Stimulated activated CD8-positive, alpha-beta memory T cell treated with anti-CD3 and anti-CD28 coated beads, Interleukin-7, amount 100 ng/mL, for 4 hours (primary cell): ENCODE results near the gene HRC.

Source experiments
- DNase-seq, 2 donors: peaks; one replicate each; pipeline ENCODE4 v3.0.0-alpha.2; 2020; ENCODE audit warnings: low read depth in 2 of 2

The HRC gene

DNA sequence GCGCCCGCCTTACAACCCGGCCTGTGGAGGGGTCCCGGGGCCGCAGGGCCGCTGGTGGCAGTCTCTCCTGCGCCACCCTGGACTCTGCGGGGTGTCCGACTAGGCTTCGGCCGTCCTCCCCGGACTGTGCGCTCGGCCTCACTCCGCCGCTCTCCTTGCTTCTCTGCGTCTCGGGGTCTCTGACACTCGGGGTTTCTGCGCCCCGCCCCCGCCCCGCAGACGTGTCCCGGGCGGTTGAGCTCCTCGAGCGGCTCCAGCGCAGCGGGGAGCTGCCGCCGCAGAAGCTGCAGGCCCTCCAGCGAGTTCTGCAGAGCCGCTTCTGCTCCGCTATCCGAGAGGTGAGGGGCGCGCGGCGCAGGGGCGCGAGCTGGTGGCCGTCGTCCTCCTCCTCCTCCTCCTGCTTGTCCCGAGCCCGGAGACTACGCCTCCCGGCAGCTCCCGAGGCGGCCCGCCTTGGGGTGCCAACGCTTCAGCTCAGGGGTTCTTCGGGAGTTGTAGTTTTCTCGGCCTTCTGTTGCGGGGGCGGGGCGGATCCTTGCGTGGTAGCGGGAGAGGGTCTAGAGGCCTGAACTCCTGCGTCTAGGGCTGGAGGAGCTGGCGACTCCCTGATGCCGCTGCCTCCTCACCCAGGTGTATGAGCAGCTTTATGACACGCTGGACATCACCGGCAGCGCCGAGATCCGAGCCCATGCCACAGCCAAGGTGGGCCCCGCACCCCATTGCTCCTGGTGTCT, 40.4 kb downstream of the HRC start:
- peak in 1 of 2 donors; percentile 34 for DNase-seq

DNA sequence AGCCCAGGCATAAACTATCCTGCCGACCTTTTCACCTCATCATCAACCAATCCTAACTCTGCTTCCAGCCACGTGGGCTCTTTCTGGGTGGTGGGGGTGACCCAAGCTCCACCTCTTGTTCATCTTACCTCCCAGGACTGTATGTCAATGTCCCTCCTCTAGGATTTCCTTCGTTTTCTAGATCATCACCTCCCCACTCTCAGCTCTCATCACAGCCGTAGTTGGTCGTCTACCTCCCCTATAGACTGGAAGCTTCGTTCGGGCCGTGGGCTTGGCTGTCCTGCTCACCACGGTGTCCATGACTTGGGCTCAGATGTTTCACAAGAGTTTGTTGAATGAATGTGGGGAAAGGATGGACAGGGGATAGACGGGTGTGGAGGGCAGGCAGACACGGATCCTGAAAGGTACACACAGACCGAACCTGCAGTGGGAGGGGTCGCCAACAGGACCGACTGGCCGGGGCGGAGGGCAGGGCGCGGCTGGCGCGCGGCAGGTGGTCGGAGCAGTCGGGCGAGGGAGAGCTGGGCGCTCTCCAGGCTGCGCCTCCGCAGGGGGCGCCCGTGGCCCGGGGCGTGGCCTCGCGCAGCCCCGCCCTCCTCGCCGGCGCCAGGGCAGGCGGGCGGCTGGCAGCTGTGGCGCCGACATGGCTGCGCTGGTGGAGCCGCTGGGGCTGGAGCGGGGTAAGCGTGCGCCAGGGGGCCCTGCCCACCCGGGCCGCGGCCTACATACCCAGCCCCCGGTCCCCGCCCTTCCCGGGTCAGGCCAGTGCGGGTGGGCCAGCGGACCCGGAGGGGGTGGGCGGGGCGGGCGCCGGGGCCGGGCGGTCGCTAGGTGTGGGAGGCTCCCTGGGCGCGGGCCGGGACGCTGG, 41.2 kb downstream of the HRC start, which contains the start of gene LIN7B:
Gene LIN7B (plus strand): TSS at position 609 of the 868 bp plus-strand sequence. CDS start 35 bp downstream, at position 644.
- peak in 1 of 2 donors; percentile 69 for DNase-seq

DNA sequence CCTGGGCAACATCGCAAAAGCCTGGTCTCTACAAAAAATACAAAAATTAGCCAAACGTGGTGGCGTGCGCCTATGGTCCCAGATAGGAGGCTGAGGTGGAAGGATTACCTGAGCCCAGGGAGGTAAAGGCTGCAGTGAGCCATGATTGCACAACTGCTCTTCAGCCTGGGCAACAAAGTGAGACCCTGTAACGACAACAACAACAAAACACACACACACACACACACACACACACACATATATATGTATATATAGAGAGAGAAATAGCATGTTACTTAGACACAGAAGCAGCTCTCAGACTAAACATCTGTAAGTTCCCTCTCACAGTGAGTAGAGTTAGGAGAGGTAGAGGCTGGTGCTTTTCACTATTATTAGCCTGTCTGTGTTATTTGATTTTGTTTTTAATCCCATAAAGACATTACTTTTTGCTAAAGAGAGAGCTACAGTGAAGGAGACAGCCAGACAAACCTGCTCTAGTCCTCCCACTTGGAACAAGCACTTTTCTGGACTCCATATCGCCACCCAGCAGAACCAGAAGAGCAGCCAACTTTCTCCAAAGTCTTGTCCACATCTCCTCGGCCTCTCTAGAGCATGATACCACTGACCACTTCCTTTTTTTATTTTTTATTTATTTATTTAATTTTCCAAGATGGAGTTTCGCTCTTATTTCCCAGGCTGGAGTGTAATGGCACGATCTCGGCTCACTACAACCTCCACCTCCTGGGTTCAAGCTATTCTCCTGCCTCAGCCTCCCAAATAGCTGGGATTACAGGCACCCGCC, 43.8 kb downstream of the HRC start:
- DNase-seq, result no peak

DNA sequence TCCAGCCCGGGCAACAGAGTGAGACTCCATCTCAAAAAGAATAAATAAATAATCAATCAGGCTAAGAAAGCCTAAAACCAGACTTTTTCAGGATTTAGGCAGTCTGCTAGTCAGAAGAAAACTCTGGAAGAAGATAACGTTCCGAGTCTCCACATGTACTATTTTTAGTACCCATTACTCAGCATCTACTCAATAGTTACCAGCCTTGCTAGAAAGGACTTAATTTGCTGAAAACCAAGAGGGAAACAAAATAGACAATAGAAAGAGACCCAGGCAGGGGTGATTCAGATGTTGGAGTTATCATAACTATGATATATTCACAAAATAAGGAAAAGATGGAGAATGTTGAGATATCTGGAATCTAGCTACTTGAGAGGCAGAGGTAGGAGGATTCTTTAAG, 44.6 kb downstream of the HRC start:
- no peak for DNase-seq

DNA sequence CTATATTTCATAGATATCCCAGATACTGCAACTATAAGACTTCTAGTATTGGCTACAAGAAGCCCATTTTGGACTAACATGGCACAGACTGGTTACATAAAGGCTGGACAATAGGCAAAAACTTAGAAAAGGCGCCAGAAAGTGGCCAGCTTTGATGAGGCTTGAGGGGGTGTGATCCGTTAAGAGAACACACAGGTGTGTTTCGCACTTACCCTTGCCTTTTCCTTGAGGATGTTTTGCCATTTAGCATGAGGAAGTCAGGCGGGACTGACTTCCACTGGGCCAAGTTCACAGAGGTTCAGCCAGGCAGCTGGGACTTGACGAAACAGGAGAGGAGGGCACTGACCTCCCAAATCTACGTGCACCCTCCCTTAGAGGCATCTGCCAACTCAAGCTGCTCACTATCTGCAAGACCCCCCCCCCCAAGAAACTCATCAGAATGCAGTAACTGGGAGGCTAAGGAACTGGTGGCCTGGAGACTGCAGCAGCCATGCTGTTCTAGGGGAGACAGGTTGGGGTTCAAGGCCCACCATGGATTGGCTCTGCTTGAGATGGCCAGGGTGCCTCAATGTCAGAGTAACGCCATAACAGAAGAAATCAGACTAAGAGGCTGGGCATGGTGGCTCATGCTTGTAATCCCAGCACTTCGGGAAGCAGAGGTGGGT, 45.5 kb downstream of the HRC start:
- no peak for DNase-seq

DNA sequence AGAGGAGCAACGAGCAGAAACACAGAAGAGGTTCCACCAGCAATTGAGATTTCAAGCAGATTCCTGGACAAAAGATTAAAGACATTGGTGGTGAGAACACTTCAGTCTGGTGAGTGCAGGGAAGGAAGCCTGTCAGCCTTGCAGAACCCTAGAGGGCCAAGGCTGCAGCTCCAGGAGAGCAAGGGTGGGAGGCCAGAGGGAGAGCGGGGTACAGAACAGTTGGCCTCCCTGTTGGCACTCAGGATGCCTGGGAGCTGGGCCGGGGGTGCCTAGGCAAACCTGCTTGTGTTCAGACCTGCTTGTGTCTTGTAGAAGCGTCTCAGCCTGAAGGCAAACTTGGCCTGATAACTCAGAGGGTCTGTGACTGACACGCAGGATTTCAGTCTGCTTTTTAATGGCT, 46.1 kb downstream of the HRC start:
- DNase-seq, result no peak

DNA sequence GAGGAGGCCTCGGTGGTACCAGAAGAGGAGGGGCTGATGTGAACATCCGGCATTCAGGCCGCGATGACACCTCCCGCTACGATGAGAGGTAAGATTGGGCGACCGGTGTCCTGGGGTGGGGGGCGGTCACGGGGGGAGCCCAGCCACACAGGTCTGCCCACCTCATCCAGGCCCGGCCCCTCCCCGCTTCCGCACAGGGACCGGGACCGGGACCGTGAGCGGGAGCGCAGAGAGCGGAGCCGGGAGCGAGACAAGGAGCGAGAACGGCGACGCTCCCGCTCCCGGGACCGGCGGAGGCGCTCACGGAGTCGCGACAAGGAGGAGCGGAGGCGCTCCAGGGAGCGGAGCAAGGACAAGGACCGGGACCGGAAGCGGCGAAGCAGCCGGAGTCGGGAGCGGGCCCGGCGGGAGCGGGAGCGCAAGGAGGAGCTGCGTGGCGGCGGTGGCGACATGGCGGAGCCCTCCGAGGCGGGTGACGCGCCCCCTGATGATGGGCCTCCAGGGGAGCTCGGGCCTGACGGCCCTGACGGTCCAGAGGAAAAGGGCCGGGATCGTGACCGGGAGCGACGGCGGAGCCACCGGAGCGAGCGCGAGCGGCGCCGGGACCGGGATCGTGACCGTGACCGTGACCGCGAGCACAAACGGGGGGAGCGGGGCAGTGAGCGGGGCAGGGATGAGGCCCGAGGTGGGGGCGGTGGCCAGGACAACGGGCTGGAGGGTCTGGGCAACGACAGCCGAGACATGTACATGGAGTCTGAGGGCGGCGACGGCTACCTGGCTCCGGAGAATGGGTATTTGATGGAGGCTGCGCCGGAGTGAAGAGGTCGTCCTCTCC, 47.4 kb downstream of the HRC start:
- DNase-seq, result no peak

DNA sequence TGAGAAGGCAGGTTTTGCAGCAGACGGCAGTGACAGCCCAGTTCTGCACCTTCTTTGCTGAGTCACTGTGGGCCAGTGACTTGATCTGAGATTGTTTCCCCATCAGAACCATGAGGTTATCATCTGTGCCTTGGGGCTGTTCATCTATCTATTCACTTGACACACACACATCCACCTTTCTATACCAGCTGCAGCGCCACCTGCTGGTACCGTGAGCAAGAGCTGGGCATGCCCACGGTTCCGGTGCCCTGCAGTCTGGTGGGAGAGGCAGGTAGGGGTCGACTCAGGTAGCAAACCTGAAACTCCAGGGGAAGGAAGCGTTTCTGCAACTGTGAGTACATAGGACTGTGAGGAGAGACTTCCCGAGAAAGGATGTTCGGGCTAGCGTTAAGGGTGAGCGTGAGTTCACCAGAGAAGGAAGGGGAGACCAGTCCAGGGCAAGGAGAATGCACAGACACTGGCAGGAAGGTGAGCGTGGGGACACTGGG, 48.5 kb downstream of the HRC start:
- DNase-seq, result peak; percentile 33 to 45

DNA sequence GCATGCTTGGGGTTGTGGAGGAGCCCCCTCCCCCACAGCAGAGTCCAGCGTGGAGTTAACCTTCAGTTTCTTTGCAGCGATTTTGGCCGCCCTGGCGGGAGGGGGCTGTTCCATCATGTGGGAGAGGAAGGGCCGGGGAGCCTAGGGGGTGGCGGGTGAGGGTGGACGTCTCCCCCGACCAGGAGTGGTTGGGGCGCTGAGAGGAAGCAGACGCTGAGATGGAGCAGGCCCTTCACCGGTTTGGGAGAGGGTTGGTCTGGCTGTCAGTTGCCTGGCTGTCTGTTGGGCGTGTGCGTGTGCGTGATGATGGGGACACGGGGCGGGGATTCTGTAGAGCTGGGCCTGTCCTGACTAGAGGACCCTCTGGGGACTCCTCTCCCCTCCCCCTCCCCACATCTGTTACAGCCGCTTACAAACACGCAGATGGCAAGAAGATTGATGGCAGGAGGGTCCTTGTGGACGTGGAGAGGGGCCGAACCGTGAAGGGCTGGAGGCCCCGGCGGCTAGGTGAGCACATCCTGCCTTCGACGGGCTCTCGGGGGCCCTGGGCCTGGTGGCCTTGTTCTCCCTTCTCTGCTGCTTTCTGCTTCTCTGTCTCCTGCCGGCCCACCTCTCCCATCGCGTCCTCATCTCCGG, 50.8 kb downstream of the HRC start:
- DNase-seq, result no peak

DNA sequence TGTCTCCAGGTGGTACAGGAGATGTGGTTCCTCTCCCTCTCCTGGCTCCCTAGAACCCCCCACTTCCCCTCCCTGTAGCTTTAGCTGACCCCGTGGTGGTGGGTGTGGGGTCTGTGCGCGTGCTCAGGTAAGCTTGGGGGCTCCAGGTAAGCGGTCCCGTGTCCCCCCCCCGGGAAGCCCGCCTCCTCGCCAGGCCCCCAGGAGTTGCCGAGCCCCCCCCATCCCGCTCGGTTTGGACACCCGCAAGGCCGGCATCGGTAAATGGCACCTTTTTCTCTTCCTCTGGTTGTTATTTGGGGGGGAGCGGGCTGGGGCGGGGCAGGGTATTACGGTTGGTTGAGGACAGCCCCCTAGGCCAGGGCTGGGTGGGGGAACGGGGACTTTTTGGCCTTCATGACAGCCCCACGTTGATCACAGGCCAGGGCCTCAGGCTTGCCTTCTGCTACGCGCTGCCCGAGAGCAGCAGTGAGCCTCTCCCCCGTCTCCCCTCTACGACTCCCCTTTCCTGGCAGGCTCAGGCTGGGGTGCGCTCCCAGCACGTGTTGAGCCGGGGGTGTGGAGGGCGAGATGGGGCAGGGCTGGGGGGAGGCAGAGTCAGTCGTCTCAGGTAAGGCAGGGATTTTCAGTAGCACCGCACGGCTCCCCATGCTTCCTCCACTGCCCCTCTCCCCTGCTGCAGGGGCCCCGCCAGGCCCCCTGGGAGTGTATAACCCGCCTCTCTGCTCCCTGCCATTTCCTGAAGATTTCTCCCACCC, 51.7 kb downstream of the HRC start:
- no peak for DNase-seq

DNA sequence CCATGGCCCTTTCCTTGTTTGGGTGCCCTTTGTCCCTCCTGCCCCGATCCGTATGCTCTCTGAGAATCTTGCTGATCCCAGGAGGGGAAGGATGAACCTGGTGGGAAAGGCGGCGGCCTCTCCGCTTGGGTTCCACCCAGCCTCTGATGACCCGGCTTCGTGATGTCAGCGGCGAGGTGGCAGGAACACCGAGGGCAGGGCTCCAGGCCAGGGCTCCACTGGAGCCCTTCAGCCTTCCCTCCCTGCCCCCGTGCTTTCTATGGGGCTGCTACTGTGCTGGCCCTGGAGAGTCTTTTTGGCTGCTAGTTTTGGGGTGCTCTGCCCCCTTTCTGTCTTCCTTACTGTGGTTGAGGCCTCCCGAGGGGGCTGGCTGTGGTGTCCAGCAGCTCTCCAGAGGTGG, 52.9 kb downstream of the HRC start:
- no peak for DNase-seq
